ENCODE results near the gene GCH1.
"Not testable (repeated sequence)": the region's sequence is repeated elsewhere in the genome, so short reads cannot be mapped to it uniquely, and the experiment has no call there.

Gene GCH1, protein sequence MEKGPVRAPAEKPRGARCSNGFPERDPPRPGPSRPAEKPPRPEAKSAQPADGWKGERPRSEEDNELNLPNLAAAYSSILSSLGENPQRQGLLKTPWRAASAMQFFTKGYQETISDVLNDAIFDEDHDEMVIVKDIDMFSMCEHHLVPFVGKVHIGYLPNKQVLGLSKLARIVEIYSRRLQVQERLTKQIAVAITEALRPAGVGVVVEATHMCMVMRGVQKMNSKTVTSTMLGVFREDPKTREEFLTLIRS

DNA sequence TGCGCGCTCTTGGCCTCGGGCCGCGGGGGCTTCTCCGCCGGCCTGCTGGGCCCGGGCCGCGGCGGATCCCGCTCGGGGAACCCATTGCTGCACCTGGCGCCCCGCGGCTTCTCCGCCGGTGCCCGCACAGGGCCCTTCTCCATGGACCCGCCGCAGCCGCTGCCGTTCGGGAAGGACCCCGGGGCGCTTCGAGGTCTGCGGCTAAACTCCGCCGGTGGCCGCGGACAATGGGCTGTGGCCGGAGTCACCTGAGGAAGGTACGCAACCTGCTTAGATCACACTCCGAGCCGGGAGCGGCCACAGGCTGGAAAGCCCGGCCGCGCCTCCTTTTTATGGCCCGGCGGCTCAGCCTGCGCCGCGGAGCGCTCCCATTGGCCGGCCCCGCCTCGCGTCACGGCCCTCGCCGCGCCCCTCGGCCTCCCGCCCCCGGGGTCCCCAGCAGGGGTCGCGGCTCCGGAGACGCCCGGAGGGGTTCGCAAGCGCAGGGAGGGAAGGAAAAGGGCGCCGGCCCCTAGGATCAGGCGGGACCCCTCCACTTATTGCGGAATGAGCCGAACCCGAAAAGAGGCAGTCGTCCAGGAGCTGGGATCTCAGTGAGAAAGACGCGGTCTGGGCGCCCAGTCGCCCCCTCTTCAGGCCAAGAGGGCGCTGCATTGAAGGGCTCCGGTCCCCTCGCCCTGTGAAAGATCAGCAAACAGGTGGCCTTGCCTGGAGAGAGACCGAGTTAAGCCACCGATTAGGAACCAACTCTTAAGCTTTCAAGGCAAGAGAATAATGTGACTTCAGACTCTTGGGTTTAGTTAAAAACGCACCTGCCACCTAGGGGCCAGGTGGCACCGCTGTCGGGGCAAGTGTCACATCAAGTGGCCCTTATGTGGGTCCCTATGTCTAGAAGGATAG, at the start of gene GCH1:
GCH1 (minus strand) TSS at position 306 of the 900 bp plus-strand sequence; CDS start at position 143, 163 bp downstream.
- DNase-seq (ENCODE audit: low read depth, low spot score), result no peak

DNA sequence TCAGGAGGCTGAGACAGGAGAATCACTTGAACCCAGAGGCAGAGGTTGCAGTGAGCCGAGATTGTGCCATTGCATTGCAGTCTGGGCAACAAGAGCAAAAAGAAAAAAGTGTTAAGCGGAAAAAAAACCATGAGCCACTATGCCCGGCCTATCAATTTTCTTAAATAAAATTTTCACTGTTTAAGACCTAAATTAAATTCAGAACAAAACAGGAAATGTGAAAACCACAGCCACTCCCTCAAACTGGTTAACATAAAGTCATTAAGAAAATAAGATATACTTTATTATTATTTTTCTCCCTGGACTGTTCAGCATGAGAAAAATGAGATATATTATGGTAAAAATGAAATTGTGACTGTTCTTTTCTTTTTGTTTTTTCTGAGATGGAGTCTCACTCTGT, 44.6 kb upstream of the GCH1 start:
- DNase-seq (ENCODE audit: low read depth, low spot score), result no peak

DNA sequence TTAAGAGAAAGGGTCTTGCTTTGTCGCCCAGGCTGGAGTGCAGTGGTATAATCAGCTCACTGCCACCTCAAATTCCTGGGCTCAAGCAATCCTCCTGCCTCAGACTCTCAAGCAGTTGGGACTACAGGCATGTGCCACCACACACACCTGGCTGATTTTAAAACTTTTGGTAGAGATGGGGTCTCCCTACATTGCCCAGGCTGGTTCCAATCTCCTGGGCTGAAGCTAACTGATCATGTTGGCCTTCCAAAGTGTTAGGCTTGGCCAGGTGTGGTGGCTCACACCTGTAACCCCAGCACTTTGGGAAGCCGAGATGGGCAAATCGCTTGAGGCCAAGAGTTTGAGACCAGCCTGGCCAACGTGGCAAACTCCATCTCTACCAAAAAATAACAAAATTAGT, 43.9 kb upstream of the GCH1 start:
- DNase-seq (ENCODE audit: low read depth, low spot score), result no peak

DNA sequence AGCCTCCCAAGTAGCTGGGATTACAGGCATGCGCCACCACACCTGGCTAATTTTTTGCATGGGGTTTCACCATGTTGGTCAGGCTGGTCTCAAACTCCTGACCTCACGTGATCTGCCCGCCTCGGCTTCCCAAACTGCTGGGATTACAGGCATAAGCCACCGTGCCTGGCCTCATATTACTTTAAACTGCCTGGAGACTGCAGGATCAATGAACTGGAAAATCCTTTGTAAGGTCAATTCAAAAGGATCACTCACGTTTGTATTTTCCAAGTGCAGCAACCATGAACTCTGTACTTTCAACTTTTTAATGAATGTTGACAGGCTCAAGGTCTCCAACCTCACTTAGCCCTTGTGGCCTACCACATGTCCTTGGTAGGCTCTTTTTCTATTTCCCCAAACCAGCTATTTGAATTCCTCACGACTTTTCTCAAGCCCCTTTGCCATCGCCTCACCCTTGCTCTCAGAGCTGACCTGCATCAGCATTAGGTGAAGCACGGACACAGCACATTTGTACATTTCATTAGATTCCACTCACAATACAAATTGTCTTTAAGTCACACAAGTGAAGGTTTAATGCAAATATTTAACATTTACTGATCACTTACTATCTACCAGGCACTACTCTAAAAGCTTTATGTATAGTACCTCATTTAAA, 42.2 kb upstream of the GCH1 start:
- no peak for DNase-seq (ENCODE audit: low read depth, low spot score)

DNA sequence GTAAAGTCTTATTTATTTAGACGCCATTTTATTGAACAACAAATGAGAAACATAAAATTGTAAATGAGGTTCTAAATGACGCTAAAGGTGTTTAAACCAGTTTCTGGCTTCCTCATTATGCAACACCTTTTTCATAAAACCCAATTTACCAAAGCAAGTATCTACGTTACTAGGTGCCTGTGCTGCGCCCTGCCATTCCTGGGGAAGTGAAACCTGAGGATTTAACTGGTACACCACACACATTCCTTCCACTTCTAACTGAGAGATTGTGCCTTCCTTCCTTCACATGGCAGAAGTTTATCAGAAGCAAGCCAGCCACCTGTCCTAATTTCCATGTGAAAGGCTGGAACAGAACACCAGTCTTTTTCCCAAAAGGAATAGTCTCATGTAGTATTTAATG, 40.3 kb upstream of the GCH1 start:
- DNase-seq (ENCODE audit: low read depth, low spot score), result no peak

DNA sequence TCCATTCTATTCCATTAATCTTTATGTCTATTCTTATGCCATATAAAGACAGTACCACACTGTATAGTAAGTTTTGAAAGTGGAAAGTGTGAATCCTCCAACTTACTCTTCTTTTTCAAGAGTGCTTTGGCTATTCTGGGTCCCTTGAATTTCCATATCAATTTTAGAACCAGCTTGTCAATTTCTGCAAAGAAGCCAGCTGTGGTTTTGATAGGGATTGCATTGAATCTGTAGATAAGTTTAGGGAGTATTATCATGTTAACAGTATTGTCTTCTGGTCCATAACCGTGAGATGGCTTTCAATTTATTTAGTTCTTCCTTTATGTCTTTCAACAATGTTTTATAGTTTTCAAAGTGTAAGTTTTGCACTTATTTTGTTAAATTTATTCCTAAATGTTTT, 34.2 kb upstream of the GCH1 start:
- DNase-seq (ENCODE audit: low read depth, low spot score), result no peak

DNA sequence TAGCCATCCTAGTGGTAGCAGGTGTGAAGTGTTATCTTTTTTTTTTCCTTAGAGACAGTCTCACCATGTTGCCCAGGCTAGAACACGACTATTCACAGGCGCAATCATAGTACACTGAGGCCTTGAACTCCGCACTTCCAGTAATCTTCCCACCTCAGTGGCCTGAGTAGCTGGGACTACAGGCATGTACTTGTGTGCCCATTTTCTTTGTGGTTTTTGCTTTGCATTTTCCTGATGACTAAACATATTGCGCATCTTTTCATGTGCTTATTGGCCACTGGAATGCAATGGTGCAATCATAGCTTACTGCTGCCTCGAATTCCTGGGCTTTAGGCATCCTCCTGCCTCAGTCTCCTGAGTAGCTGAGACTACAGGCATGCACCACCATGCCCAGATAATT, 33.3 kb upstream of the GCH1 start:
- no peak for DNase-seq (ENCODE audit: low read depth, low spot score)

DNA sequence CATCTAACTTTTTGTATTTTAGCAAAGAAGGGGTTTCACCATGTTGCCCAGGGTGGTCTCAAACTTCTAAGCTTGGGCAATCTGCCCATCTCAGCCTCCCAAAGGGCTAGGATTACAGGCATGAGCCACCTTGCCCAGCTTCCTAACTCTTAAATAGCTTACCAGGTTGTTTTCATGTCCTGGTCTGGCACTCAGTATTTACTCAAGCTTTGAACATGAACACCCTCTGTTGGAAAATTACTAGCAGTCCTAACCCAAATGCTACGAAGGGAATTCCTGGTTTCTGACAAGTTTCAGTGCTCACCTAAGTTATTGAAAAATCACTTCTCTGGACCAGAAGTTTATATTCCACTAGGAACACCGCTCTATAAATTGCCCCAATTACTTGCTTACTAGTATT, 32.5 kb upstream of the GCH1 start:
- no peak for DNase-seq (ENCODE audit: low read depth, low spot score)

DNA sequence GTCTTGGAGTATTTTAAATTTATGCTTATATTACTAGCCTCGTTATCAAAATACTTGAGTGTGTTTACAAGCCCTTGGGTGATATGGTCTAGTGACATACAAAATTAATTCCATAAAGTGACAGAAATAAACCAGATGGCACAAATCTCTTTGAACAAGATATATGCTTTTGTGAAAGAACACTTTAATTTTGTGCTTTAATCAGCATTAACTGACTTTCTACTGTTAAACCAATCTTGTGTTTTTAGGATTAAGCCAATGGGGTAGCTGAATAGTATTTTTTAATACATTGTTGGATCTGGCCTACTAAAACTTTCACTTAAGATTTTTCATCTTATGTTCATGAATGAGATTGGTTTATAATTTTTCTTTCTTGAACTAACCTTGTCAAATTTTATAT, 30.4 kb upstream of the GCH1 start:
- DNase-seq (ENCODE audit: low read depth, low spot score), result no peak

DNA sequence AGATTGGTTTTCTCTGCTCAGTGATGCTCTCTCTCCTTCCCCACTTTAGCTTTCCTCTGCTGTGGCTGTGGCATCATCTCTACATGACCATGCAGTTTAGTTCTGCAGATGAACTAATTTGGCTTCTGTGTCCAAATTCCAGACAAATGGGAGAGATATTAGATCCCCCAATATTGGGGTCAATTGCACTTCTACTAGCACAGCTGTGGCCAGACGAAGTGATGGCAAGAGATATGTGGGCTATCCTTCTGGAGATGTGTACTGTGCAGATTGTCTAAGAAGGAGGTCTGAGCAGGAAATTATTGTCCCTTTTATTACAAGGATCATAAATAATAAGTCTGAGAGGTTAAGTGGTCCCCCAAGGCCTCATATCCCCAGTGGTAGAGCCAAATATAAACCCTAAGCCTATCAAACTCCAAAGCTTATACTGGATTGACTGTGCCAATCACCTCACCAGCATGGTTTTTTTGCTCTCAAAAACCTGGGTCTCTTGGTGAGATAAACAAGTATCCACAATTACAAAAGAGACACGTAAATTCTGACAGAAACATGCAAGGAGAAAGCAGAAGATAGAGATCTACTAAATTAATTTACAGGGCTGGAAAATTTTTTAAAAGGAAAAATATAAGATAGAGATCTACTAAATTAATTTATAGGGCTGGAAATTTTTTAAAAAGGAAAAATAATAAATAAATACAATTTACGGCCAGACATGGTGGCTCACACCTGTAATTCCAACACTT, 29.1 kb upstream of the GCH1 start:
- no peak for DNase-seq (ENCODE audit: low read depth, low spot score)

DNA sequence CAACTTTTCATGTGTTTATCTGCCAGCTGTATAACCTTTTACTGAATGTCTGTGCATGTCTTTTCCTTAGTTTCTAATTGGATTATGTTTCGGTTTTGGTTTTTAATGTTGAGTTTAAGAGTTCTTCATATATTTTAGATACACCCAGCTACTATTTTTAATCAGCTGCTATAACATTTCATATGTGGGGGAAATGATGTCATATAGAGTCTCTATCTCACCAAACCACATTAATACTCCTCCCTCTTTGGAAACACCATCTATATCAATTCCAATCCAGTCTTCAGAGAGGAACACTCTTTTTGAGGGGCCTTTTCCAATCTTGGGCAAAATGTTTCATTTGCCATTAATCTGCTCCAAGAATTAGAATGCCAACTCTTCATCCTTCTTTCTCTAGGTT, 28.5 kb upstream of the GCH1 start:
- no peak for DNase-seq (ENCODE audit: low read depth, low spot score)

DNA sequence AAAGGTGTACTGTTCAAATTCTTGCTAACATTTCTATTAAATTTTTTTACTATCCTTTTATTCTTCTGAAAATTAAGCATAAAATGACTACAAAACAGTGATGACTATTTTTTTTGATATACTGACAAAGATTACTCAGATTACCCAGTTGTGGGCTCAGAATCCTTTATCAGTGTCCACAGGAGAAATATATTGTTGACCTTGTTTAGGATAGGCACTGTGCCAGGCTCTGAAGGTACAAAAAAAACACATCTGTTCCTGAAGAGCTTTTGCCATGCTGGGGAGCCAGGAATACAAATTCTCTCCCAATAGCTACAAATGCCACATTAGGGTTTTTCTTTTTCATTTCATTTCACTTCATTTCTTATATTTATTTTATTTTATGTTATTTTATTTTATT, 26.9 kb upstream of the GCH1 start:
- no peak for DNase-seq (ENCODE audit: low read depth, low spot score)

DNA sequence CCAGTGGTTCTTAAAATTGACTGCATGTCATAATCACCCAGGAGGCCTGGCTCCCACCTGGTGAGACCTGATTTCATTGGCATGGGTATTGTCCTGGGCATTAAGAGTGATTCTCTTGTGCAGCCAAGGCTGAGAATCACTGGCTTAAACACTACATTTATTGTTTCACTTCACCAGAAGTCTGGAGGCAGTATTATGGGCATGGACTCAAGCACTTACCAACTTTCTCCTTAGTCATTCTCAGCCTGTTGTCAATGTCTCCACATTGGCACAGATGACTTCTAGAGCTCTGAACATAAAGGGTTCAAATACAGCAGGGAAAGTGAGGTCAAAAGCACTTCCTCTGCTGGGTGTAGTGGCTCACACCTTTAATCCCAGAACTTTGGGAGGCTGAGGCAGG, 25.6 kb upstream of the GCH1 start:
- no peak for DNase-seq (ENCODE audit: low read depth, low spot score)

DNA sequence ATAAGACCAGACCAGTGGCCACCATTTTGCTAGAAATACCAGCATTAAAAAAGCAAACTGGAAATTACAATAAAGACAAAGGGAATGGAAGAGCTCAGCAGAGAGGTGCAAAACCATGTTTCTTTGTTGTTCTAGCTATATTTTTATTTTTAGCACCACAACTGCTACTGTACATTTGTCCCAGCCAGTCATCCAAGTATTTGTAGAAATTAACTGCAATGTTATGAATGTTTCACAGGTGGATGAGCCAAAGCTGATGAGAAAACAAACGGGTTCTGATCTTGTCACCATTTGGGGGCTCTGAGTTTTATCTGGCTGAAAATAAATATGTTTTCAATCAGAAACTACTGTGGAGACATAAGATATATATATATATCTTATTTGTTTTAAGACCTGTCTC, 24.9 kb upstream of the GCH1 start:
- no peak for DNase-seq (ENCODE audit: low read depth, low spot score)

DNA sequence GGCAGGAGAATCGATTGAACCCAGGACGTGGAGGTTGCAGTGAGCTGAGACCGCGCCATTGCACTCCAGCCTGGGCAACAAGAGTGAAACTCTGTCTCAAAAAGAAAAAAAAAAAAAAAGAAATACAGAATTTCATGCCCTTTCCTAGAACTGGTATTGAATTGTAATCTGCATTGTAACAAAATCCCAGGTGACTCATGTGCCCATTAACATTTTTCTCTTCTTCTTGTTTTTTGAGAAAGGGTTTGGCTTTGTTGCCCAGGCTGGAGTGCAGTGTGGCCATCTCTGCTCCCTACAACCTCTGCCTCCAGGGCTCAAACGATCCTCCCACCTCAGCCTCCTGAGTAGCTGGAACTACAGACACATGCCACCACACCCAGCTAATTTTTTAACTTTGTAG, 23.9 kb upstream of the GCH1 start:
- not testable (repeated sequence) for DNase-seq (ENCODE audit: low read depth, low spot score)

DNA sequence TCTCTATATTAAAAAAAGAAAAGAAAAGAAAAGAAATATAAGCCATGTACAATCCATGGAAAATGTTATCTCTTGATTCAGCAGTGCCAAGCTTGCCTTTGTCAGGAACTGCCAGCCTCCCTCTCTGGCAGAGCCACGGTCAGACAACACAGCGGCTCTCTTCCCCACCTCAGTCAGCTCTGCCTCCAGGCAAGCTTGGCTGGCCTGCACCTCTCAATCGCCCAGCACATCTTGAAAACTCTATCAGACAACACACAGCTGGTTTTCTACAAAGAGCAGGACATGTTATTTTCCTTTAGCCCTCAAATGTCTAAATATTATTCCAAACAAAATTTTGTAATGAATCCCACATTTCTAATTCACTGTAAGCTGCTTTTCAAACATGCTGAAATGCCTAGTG, 20.0 kb upstream of the GCH1 start:
- no peak for DNase-seq (ENCODE audit: low read depth, low spot score)

DNA sequence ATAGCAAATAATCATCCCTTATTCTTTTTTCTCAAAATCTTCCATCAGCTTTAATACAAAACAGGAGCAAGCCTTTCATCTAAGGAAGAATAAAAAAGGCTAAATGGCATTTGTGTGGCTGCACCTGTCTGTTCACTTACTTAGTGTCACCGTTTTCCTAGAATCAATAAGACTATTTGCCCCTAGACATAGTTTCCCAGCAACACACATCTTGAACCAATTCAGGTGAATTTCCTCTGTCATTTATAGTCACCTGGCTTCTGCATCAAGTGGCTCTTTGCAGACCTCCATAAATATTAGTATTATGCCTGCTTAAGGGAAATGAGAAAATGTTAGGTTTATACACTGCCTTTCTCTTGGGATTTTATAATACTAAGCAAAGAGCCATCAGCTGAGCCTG, 17.4 kb upstream of the GCH1 start:
- DNase-seq (ENCODE audit: low read depth, low spot score), result no peak

DNA sequence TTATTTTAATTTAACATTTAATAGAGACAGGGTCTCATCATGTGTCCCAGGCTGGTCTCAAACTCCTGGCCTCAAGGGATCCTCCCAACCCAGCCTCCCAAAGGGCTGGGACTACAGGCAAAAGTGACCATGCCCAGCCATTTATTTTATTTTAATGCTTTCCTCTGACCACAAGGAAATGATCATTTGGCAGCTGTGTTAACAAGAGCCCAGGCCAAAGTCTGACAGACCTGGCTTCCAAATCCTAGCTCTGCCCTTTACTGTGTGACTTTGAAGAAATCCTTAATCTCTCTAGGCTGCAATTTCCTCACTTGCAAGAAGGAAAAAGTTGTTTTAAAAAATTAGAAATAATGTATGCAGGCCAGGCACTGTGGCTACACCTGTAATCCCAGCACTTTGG, 16.7 kb upstream of the GCH1 start:
- DNase-seq (ENCODE audit: low read depth, low spot score), result no peak

DNA sequence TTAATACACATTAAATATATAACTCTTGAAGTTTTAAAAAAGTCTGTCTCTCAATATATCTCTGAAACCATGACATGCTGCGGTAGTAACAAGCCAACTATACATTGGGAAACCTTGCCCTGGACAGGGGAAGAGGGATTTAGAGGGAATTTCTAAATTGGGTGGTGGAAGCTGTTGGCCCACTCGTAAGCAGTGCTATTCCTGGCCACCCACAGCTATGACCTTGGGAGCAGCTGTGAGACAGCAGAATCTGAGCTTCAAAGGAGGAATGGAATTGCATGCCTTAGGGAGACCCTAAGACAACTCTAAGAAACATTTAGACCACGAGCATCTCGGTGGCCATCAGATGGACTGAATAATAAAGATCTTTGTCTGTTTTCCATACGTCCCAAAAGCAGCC, 15.8 kb upstream of the GCH1 start:
- no peak for DNase-seq (ENCODE audit: low read depth, low spot score)

DNA sequence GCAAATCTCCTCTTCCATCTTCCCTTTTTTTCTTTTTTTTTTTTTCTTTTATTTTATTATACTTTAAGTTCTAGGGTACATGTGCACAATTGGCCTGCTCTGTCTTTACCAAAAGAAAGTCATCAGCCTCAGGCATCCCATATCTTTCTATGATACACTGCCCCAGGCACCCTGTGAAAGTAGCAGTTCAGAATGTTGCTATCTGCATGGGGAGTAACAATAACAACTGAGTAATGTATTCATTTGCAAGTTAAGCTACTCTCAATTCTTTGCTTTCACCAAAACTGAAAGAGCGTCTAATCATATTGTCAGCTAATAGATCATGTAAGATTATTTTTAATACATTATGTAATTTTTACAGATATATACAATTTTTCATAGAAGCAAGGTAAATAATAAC, 13.5 kb upstream of the GCH1 start:
- no peak for DNase-seq (ENCODE audit: low read depth, low spot score)

DNA sequence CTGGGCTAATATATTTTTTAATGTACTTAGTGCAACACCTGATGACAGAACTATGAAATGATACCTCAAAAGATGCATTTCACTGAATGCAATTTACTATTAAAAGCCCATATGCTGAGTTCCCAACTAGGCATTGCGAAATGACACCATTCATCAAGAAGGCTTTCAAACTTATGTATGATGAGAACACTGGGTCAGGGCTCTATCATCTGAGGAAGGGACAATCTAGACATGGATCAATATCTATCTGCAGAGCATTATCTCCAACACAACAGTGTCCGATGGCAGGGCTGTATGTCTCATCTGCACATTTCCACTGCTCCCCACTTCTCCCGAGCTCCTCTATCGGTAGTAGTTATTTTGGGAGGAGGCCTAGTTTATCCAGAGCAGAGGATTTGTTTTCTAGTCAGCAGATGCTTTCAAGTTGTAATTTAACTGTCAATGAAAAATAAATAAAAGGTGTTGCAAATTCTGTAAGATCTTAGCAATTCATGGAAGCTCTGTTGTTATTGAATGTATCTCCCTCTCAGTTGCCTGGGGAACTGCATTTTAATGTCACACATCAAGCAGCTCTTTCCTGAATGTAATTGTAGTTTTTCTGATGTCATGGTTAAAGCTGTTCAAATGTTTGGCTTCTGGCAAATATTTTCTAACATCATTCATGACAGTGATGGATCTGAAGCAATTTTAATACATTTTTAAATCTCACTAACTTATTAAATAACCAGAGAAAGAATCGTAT, 7.4 kb upstream of the GCH1 start:
- no peak for DNase-seq (ENCODE audit: low read depth, low spot score)
